B cell (primary cell): ENCODE data around the gene GRK6.

Source experiments
- CTCF ChIP-seq: fragments of 200-600 bp; IDR thresholded peaks from one replicate; pipeline ENCODE4 v1.8.0; 2022; ENCODE audit warnings: antibody characterized with exemption, mild to moderate bottlenecking
- EZH2 ChIP-seq: IDR thresholded peaks from 2 replicates; pipeline ENCODE4 v1.6.1; 2012; ENCODE audit warnings: borderline replicate concordance, low read depth, mild to moderate bottlenecking, moderate library complexity, low read length; ENCODE audit not compliant: insufficient read depth, poor library complexity, severe bottlenecking

GRCh38 chr5:177447066-177447610 is 20.7 kb downstream of the GRK6 start:
- TF ChIP-seq CTCF (no peak), EZH2 (no peak)
